GM12892 (cell line): Measurements from ENCODE around the gene CD44.

Experiments
- POLR2A ChIP-seq: IDR thresholded peaks from 2 replicates; pipeline ENCODE4 v1.6.1; 2011; ENCODE audit warnings: low read depth, low read length, control low read depth
- POLR2AphosphoS5 ChIP-seq: IDR thresholded peaks from 2 replicates; pipeline ENCODE4 v1.6.1; 2011; ENCODE audit warnings: low read depth, low read length, control low read depth
- TAF1 ChIP-seq: IDR thresholded peaks from 2 replicates; pipeline ENCODE4 v1.6.1; 2011; ENCODE audit warnings: low read depth, mild to moderate bottlenecking, control low read depth, low read length, borderline replicate concordance

- TF ChIP-seq POLR2A (no peak), POLR2AphosphoS5 (no peak), TAF1 (no peak)
These were observed 26.7 kb upstream of the CD44 start for GRCh38 chr11:35112056-35112845.
